ENCODE measurements around the gene EXOC6B.
A peak's percentile ranks its signal among the peaks of the same experiment; 100 is the strongest.

Gene EXOC6B

DNA sequence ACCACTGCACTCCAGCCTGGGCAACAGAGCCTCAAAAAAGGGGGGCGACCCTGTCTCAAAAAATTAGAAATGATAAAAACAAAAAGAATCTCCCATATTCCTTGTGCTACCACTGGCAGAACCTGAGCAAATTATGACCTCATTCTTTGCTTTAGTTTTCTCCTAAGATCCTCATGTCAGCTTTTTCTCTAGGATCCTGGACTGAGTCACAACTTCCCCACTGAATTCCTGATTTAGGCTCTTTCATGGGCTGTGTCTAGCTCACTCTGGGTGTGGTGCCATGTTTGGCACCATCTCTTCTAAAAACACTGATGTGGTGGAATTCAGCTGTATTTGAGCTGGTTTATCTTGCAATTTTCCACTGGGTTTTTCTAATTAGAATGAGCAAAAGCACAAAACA lies 37.1 kb downstream of the EXOC6B start:
- DNase-seq: no peak

DNA sequence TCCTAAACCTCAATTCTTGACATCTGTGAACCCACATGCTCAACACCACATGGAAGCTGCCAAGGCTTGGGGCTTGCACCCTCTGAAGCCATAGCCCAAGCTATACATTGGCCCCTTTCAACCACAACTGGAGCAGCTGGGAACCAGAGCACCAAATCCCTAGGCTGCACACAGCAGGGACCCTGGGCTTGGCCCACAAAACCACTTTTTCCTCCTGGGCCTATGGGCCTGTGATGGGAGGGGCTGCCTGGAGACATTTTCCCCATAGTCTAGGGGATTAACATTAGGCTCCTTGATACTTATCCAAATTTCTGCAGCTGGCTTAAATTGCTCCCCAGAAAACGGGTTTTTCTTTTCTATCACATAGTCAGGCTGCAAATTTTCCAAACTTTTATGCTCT lies 40.3 kb downstream of the EXOC6B start:
- no peak for DNase-seq

DNA sequence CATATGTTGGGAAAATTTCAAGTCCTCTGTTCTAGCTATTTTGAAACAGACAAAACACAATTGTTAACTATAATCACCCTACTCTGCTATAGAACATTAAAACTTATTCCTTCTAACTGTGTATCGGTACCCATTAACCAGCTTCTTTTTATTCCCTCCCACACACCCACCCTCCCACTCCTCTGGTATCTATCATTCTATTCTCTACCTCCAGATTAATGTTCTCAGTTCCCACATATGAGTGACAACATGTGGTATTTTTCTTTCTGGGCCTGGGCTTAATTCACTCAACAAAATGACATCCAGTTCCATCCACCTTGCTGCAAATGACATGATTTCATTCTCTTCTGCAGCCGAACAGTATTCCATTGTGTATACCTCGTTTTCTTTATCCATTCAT lies 43.3 kb downstream of the EXOC6B start:
- no peak for DNase-seq

DNA sequence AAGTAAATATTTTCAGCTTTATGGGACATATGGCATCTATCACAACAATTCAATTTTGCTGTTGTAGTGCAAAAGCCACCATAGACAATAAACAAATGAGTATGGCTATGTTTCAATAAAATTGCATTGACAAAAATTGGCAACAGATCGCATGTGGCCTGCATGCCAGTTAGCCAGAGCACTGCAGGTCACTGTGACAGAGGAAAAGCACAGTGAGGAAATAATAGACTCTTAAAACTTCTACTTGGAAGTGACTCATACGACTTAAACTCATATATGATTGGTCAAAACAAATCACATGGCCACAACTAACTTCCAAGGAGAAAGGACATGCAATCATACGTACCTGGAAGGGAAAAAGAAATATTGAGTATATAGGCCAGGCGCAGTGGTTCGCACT lies 44.4 kb downstream of the EXOC6B start:
- DNase-seq: no peak

DNA sequence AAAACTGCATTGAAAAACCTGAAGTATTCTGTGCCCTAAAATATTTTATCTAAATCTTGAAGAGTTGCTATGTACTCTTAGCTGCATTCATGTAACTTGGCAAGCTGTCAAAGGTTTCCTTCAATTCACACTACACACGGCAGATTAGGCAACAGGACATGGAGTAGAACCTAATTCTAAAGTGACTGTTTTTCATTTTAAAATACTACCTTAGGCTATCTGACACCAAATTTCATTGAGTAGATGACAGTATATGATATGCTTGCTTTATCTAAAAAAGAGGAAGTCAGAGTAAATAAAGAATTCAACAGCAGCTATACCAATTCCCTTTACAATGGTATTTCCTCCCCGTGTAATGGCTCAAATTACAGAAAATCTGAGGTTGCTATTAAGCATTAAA lies 45.4 kb downstream of the EXOC6B start:
- DNase-seq: no peak

DNA sequence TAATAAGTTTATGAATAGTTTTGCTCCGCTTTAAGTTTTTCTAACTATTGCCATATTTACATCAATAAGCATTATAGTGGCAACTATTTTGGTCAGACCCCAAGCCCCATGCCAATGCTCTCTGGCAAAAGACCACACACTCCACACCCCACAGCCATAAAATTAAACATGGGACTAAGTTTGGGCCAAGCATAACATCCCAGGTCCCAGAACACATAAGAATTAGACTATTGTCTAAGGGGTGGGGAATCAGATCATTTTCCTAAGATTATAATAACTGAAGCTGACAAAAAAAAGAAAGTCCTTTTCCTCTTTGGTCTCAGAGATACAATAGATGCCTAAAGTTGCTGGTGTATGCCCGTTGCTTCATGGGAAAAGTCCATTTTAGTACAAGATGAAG lies 46.3 kb downstream of the EXOC6B start:
- DNase-seq: no peak

DNA sequence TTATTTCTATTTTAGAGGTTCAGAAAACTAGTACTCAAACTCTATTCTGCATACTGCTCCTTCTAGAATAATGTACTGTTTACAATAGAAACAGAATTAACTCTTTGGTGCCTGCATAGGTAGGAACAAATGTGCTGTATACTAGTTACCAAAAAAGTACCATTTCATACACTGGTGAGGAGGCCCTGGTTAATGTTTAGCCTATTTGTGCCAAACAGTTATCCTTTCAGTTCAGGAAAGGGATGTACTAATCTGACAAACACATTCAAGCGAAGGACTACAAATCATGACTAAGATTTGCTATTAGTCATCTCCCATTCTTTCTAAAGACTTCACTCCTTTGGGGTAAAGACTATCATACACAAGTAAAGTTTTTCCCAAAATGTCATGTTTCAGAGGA lies 47.4 kb downstream of the EXOC6B start:
- DNase-seq: no peak

DNA sequence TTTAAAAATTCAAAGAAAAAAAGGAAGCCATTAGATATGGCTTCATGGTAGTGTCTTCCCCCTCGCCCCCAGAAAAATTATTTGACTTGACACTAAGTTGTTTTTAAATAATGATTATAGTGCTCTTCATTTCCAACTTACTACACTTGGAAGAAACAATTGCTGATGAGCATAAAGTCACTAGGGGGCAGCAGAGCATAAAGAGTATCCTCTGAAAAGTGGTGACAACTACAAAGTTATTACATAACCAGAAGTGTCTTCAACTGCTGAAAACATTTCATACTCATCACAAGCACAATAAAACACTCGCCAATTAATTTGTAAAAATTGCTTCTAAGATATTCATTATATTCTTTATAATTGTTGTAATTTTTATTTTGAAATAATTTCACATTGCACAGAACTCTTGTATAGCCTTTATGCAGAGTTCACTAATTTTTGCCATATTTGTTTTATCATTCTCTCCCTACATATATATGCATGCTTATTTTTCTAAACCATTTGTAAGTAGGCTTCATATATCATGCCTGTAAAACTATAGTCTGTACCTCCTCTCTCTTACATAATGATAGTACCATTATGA lies 54.9 kb downstream of the EXOC6B start:
- peak; percentile 58 for DNase-seq

DNA sequence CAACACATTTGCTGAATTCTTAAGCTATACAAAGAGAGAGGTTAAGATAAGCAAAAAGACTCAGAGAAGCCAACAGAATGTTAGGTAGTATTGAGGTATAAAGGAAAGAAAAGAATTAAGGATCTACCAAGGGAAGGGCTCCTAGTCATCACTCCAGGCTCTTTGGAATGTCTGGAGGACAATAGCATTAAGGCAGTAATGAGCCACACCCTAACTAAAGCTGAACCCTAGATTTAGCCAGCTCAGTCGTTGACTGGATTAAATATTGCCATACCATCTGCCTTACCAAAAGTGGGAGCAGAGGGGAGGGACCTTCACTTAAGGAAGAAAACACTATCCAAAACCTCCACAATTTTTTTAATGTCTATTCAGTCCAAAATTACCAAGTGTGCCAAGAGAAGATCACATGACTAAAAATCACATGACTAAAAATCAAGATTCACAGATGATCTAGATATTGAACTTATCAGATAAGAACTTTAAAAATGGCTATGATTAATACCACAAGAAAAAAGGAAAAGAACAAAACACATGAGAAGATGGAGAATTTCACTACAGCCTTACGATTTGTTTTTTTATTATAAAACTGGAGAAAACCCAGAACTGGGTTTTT lies 59.7 kb downstream of the EXOC6B start:
- no peak for DNase-seq

DNA sequence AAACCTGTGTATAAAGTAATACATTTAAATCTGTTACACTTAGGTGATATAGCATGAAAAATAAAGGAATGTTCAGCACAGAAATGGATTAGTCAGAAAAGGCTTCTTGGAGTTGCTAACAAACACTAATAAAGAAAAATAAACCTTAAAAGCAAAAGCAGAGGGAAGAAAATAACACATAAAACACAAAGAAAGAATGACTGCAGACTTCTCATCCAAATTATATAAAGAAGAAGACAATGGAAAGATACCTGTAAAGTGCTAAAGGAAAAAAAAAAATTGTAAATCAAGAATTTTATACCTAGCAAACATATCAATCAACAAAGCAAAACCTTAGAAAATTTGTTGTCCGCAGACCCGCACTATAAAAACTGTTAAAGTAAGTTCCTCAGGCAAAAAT lies 63.6 kb downstream of the EXOC6B start:
- no peak for DNase-seq

DNA sequence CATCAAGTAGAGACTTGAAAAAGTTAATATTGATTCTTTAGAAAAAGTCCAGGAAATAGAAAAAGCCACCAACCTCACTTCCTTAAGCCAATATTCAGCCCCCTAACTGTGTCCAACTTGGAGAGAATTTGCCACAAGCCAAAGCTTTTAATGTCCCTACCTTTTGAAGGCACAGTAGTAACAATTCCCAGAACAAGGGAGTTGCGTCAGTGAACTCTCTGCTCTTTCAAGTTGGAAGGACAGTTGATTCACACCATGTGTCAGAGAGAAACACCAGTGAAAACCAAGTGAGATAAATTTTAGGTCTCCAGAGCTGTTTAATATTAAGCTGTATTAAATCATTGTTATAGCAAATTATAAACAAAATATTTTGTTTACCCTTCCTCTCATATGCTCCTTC lies 66.1 kb downstream of the EXOC6B start:
- no peak for DNase-seq

DNA sequence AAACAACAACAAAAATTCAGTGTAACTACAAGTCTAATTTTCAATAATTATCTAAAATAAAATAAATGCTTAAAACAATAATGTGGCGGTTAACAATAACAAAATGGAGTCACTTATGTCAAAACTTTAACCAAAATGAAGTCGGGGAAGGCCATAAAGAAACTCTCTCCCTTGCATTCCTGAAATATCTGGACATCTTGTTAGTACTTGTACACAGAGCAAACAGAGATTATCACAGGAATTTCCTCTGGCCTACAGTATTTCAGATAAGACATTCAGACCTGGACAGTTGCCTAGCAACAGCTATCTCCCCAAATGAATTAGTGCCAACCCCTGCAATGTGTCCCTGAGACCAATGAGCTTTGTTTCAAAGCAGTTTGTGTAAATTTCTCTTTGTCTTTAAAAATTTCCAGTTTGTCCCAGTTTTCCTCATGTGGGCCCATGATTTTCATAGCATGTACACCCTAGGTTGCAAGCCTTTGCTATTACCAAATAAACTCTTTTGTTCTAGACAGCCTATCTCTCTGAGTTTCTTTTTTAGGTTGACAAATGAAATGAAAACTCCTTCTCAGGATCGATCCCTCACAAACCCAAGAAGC lies 68.6 kb downstream of the EXOC6B start:
- peak; percentile 70 for DNase-seq

DNA sequence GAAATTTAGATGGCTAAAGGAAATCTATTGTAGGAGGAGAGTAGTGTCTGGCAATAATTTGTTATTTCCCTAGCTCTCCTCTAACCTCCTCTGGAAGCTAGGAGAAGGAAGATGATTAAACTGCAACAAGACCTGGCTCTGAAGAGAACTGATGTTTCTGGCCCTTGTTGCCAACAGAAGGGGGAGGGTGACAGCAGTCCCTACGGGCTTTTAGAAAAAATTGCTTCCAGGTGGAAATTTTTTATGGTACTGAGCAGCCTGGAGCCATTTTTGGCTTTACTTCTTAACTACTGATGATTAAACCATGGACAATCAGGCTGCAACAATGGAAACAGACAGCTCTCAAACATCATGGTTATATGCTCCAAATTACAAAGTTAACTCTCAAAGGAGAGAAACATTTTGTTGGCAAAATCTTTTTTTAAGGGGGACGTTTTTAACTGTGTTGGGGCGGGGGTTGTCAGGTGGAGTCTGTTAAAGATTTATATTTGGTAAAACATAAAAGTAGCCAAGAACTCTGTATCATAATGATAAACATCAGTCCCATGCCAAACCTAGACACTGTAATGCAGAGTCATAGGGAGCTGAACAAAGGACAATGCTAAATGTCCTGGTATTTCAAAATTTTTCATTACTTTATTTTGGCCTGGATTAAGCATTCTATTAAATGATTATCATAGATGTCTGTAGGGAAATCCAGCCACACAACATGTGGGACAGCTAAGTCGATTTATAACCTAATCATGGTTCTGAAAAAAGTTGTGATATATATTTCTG lies 70.0 kb downstream of the EXOC6B start:
- peak; percentile 55 for DNase-seq

DNA sequence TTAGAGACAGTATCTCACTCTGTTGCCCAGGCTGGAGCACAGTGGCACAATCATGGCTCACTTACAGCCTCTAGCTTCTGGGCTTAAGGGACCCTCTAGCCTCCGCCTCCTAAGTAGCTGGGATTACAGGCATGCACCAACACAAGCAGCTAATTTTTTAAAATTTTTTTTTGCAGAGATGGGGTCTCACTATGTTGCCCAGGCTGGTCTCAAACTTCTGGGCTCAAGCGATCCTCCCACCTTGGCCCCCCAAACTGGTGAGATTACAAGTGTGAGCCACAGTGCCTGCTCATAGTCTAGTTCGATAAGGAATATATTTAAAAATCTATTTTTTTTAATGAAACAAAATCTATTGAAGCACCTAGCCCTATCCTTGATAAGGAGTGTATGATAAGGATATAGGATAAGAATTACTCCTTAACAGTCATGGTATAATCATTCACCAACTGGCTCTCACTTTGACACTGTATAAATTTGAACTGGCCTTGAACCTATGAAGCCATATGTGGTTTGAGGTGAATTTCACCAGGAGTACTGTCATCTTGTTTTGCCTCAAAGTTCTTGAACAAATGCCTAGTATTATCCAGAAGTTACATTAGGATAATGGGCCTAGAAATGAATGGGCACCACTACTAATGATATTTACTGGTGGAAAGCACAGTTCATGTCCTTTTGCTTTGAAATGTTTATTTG lies 71.1 kb downstream of the EXOC6B start:
- no peak for DNase-seq

DNA sequence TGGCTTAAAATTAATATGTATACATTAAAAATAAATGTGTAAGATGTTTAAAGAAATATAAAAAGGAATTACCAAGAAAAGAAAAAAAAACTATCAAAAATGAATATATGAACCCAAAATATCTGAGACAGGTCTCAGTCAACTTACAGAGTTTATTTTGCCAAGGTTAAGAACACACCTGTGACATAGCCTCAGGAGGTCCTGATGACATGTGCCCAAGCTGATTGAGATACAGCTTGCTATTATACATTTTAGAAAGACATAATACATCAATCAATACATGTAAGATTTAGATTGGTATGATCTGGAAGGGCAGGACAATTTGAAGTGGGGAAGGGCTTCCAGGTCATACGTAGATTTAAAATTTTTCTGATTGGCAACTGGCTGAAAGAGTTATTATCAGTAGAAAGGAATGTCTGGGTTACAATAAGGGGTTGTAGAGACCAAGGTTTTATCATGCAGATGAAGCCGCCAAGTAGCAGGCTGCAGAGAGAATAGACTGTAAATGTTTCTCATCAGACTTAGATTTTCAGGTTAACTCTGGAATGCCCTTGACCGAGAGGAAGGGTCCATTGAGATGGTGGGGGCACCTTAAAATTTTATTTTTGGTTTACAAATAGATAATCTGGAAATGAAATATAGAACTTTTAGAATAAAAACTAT lies 74.7 kb downstream of the EXOC6B start:
- no peak for DNase-seq

DNA sequence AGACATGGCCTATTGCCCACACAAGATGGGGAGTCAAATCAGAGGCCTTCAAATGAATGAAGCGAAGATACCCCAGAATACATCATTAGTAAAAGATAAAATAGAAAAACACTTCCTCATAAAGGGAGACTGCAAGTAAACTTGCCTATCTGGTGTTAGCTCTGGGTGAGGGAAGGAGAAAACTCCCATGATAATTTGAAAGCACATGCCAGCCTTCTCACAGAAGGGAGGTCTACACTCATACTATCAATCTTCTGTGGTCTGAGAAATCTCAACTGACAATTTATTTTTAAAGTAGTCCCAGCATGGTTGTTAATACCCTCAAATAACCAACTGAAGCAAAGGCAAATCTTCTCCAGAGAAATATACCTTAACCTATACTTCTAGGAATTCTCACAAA lies 75.4 kb downstream of the EXOC6B start:
- no peak for DNase-seq

DNA sequence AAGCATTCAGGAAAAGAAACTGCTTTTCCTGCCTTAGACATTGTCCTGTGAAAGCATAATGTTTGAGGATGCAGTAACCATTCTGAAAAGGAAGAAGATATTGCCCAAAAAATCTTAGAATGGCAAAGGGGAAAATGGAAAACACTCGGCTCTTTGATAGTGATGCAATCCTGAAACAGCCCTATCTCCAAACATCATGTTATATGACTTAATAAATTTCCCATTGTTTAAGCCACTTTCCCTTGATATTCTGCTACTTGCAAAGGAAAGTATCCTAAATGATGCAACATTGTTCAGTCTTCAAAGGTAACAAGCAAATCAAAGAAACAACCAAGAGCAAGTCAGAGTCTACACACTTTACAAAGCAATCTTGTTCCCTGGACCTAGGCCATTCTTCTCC lies 78.5 kb downstream of the EXOC6B start:
- DNase-seq: no peak

DNA sequence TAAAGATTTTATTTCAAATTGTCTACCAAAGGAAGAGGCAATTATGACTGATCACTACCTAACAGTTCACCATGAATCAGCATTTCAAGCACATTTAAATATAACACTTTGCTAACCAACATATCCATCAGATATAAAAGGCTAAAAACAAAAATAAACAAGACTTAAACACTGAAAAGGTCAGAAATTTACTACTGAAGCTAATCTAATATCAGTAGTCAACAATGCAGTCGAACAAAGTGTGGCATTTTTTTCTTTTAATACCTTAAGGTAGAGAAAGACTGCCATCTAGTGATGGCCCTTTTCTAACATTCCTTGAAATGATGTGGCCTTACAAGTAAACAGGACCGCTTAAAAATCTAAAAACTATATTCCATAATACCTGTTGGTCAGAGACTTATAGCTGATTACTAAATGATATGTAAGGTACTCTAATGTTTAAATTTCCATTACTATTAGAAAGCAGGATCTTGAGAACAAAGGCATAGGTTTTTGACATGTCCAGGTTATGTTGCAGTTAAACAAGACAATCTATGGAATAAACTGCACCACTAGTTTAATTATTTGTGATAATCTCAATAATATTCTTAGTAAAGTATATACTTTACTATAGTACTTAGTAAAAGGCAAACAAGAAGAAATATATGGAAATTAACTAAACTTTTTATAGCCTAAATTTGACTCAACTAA lies 80.0 kb downstream of the EXOC6B start:
- DNase-seq: no peak

DNA sequence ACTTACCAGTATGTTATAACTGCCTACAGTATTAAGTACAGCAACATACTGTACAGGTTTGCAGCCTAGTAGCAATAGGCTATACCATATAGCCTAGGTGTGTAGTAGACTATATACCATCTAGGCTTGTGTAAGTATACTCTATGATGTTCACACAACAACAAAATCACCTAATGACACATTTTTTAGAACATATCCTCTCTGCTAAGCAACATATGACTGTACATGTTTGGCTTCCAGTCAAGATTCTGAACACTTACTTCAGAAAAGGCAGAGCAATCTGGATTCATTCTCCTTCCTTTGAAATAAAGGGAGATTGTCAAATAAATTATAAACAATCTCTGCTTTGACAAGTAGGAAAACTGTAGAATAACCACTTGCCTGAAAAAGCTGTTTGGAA lies 81.8 kb downstream of the EXOC6B start:
- DNase-seq: no peak

DNA sequence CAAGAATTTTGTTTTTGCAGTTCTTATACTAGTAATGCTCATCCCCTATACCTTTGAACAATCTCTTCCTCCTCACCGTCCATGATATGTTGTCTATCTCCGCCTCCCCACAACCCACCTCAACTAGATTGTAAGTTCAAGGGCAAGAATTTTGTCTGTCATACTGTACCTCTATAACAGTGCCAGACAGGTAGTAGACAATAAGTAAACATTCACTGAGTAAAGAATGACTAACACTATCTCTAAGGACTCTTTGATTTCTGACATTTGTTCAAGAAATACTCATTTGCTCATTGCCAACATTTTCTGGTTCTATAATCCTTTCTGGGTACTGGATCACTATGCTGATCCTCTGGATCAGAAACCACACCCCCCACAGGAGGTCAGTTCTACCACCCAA lies 82.4 kb downstream of the EXOC6B start:
- no peak for DNase-seq

DNA sequence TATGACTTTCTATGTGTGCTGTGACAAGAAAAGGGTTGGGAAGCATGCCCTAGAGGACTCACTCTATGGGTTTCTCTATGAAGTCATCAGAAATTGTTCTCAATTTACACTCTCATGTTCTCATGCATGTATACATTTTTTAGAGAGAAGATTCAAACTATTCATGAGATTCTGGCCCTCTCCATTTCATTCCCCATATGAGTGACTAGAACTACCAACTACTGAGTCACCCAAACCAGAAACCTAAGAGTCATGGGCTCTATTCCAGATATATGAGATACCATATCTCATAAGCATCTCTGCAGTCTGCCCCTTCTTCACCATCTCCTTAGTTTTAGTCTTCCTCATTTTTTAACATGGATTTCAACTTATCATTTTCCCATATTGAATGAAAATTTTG lies 87.7 kb downstream of the EXOC6B start:
- DNase-seq: no peak

DNA sequence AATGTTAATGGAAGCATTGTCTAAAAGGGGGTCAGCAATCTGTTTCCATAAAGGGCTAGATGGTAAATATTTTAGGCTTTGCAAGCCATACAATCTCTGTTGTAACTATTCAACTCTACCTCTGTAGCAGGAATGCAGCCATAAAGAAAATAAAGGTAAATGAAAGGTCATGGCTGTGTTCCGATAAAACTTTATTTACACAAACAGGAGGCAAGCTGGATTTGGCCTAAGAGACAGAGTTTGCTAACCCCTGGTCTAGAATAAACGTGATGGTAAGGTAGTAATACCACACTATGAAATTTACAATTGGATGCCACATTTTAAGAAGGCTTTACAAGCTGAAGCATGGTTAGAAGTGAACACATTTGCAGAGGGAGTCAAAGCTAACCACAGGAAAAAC lies 91.4 kb downstream of the EXOC6B start:
- DNase-seq: no peak
